GM20431 (cell line): ENCODE measurements around the gene ACVR2A.

ENCODE experiments used
- in situ Hi-C: fragments of 300-500 bp; cut with MseI, MboI; formaldehyde crosslinking; loops from one replicate; pipeline ENCODE4 v1.15.0; 2020; ENCODE audit warnings: low sequenced_read_pairs; ENCODE audit not compliant: unreplicated experiment

Gene ACVR2A

GRCh38 chr2:147854557-147855134, 9.8 kb downstream of the ACVR2A start:
- in situ Hi-C loops: no loop called here

GRCh38 chr2:147855316-147855715, 10.5 kb downstream of the ACVR2A start:
- in situ Hi-C loops: no loop called here

DNA sequence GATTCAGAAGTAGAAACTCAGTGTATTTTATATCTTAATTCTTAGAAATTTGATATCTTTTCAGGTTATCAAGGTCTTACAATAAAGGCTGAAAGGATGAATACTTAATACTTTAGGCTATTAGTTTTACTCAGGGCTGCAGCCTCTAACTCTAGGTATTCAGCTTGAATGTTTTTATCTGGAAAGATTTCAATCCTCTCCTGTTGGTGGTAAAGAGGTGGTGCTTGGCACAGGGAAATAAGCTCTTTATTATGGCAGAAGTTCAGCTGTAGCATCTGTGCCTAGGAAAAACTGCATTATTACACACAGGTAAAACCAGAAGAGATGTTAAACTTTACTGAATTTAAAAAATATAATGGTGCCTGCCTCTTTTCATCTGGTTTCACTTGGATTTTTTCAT, 11.1 kb downstream of the ACVR2A start:
- in situ Hi-C loops: no loop called here

GRCh38 chr2:147860009-147860408, 15.2 kb downstream of the ACVR2A start:
- in situ Hi-C loops: no loop called here

DNA sequence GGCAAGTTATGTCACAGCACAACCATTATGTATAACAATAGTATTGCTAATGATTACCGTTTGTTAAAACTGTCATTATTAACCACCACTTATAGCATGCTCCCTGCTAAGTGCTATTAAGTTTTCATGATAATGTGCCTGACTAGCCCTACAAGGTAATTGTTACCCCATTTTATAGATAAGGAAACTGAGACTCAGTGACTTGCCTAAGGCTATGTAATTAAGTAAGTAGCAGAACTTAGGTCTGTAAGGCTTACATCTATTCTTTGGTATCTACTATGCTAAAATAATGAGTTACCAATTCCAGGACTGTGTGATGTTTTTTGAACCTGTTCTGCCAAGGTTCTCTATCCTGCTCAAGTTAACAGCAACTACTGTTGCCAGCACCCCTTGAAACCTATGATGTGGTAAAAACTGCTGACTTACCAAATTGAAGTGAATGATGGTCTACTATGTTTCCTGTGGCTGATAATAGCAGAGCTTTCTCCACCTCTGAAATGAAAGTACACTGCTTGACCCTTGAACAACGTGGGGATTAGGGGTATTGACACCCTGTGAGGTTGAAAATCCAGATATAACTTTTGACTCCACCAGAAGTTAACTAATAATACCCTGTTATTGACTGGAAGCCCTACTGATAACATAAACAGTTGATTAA, 18.2 kb downstream of the ACVR2A start:
- in situ Hi-C loops: no loop called here

GRCh38 chr2:147863835-147864234, 19.0 kb downstream of the ACVR2A start:
- in situ Hi-C loops: no loop called here

- in situ Hi-C loops: no loop called here
These were observed 20.7 kb downstream of the ACVR2A start for GRCh38 chr2:147865560-147865959.

DNA sequence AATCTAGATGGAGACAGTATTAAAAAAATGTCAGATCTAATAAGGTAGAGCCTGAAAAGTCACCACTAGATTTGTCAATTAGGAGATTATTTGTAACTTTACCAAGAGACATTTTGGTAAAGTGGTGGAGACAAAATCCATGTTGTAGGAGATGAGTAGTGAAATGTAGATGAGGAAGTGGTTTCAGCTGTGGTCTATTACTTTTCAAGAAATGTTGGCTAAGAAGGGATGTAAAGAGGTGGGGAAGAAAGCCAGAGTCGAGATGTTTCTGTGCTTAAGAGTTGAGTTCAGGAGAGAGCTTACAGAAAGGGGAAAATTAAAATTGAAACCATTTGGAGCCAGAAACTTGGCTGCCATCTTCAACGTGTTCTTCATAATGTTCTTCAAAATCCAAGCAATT, 22.2 kb downstream of the ACVR2A start:
- in situ Hi-C loops: no loop called here

DNA sequence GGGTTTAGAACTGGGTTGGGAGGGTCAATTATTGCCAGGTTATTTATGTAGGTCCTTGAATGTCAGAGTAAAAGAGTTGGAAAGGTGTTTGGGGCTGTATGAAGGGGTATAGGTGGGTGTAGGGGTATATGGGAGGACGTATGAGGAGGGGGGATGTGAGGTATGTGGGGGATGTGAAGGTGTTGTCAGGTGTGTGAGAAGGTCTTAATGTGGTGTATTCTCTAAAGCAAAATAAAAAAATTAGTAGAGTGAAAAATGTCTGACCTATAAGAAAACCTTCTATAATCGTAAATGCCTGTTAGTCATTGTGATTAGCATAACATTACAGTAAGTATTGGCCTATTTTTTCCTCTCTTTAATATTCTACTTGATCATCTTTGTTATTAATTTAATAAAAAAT, 25.1 kb downstream of the ACVR2A start:
- in situ Hi-C loops: no loop called here

- in situ Hi-C loops: no loop called here
These were observed 28.1 kb downstream of the ACVR2A start for GRCh38 chr2:147872967-147873366.

GRCh38 chr2:147873859-147874483, 29.1 kb downstream of the ACVR2A start:
- in situ Hi-C loops: no loop called here

DNA sequence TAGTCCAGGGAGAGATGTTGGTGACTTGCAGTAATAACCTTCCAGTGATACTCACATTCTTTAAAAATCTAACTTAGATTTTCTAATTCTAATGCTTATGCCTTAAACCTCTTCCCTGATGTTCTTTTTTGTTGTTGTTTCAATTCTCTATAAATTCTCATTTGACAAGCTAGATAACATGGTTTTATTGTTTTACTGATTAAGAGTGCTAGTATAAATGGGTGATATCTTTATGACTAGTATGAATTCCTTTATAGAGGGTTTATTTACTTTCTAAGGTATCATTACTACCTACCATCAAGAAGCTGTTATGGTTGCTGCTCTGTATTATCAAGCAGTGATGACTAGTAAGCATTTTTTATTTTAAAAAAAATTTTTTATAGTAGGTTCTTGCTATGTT, 35.0 kb downstream of the ACVR2A start:
- in situ Hi-C loops: no loop called here

DNA sequence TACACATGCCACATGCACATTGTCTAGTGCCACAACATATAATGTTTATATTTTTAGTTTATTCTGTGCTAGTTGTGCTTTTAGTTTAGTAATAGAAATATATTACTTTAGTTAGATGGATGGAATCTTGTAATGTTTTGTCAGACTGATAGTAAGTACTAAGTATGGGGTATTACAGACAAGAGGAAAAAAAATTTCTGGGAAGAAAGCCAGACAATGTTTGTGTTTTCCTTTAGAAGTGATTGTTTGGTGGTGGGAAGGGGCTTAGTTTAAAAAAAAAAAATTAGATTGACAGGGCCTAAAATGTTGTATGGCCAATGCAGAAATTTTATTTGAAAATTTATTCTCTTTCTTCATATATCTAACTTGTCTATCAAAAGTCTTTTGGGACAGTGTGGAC, 37.8 kb downstream of the ACVR2A start:
- in situ Hi-C loops: no loop called here

DNA sequence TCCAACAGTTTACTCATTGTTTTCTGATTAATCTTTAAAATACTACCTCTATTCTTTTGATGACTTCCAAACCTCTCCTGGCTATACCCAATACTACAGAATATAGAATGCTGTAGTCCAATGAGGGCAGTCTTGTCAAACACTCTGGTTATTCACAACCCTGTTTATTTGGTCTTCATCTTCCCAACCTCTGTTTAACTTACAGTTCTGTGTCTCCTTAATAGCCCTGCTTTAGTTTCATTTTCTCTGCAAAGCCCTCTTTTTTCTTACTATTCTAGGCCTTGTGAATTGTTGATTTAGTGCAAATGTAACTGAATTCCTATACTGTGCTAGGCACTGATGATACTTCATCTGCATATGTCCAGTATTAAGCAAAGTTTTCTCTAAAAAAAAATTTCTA, 40.0 kb downstream of the ACVR2A start:
- in situ Hi-C loops: no loop called here

- in situ Hi-C loops: no loop called here
These were observed 41.3 kb downstream of the ACVR2A start for GRCh38 chr2:147886136-147886535.

DNA sequence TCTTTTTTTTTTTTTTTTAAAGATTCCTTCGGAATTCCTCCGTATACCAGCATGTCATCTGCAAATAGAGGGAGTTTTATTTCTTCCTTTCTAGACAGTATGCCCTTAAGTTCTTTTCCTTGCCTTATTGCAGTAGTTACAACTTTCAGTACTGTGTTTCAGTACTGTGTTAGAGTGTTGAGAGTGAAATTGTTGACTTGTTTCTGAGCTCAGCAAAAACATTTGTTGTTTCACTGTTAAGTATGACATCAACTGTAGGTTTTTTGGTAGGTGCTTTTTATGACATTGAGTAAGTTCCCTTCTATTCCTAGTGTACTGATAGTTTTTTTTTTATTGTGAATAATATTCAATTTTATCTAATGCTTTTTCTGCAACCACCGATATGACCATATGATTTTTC, 43.9 kb downstream of the ACVR2A start:
- in situ Hi-C loops: no loop called here

DNA sequence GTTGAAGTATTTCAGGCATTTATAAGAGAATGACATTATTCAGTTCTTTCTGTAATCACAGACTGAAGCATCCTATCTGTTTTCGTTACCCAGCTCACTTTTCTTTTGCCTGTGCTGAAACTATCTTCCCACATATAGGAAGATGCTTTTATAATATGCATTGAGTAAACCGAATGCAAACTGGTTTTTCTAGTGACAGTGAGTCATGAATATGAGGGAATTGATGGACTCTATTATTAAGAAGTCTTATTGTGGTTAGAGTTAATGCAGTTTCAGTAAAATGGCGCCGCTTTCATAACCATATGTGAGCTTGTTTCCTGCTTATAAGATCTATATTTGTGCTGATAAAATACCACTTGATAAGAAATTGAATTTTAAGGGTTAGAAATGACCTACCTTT, 59.2 kb downstream of the ACVR2A start:
- in situ Hi-C loops: loop anchor here (25.0 kb wide), 1 partner anchor 817 kb away; no protein-coding TSS in a partner anchor

DNA sequence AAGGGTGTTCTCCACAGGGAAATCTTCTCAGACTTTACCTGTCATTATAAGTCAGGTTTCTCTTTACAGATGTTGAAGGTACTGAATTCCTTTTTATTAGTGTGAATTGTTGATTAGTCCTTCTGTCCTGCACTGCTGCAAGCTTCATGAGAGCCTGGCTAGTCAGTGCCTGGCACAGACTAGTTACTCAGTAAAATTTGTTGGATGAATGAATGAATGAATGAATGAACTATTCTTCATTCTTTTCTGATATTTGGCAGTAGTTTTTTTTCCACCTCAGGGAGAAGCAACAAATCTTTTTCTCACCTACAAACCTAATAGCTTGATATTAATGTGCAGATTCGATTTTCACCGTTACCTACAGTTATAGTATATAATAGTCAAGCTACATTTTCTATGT, 64.3 kb downstream of the ACVR2A start:
- in situ Hi-C loops: loop anchor here (25.0 kb wide), 1 partner anchor 822 kb away; no protein-coding TSS in a partner anchor

DNA sequence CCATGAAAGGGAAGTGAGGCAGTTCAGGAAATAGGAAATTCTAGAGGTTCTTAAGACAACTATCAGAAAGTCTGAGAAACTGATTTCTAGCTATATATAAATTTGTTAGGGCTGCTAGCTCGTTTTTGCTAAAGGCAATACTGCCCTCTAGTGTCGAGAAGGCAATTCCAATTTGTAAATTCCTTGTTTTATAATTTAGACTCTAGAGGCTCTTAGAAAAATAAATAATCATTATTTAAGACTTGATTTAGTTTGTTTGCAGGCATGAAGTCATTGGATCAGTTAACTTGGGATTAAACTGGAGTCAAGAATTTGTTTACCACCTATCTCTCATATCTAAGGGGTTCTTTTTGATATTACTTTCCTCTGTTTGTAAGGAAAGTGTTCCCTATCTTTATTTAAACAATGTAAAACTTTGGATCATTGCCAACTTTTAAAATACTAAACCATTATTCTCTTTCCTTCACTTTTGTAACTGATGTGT, 66.2 kb downstream of the ACVR2A start:
- in situ Hi-C loops: loop anchor here (25.0 kb wide), 1 partner anchor 824 kb away; no protein-coding TSS in a partner anchor

DNA sequence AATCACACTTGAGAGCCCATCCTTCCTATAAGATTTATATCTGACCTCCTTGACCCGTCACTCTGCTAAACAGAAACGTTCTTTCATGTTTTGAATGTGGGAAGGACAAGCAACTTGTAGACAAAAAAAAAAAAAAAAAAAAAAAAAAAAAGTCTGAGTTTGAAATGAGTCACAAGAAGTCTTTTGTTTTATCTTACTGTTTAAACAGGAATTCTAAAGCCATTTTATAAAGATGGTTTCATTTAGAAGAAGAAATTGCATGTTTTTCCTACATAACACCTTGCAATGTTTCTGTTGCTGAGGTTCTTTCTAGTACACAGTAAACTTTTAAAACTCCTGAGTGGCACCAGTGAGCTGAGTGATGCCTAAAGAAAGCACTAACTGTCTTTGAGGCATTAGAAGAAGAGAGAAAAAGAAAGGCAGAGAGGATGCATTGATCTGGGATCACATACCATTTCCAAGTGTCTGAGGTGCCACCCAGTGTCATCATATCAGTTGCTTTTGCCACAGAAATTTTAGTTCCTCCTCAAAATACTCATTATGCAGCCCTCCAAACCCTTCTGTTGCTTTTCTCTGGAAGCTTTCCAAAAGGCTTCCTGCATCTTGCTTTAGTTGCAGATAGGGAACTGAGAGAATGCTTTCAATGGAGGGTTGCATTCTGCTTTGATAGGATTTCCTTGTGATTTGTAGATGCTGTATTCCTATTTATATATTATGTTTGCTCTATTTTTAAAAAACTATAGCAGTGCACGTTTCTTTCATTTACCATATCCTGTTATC, 69.1 kb downstream of the ACVR2A start:
- in situ Hi-C loops: loop anchor here (25.0 kb wide), 1 partner anchor 827 kb away; no protein-coding TSS in a partner anchor
